ENCODE data around the gene RNF5.

GRCh38 chr6:32182555-32182981, 4.4 kb downstream of the RNF5 start:
- TF ChIP-seq, protein P1, sequence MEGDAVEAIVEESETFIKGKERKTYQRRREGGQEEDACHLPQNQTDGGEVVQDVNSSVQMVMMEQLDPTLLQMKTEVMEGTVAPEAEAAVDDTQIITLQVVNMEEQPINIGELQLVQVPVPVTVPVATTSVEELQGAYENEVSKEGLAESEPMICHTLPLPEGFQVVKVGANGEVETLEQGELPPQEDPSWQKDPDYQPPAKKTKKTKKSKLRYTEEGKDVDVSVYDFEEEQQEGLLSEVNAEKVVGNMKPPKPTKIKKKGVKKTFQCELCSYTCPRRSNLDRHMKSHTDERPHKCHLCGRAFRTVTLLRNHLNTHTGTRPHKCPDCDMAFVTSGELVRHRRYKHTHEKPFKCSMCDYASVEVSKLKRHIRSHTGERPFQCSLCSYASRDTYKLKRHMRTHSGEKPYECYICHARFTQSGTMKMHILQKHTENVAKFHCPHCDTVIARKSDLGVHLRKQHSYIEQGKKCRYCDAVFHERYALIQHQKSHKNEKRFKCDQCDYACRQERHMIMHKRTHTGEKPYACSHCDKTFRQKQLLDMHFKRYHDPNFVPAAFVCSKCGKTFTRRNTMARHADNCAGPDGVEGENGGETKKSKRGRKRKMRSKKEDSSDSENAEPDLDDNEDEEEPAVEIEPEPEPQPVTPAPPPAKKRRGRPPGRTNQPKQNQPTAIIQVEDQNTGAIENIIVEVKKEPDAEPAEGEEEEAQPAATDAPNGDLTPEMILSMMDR (IDR thresholded peaks at IDR 0.05) = no peak
- TF ChIP-seq POLR2A (IDR thresholded peaks at IDR 0.05) = no peak
